ENCODE data around the gene BSDC1. TPM values are rescaled to one million over a fixed set of nuclear protein-coding genes. Genes with fewer than 3 reads are reported as not detected.

BSDC1 gene
- total and polyA plus RNA-seq, 2 donors (not counting 1 experiment from before 2014, with no cell fraction given) = 42.4 to 55.5 TPM

- Histone ChIP-seq H4K20me1 (ENCODE audit: control insufficient read depth, extremely low read depth, insufficient read depth, low read length) (no peaks in the 10 kb centered on the region), H3K9ac (ENCODE audit: insufficient read depth, low read length) (no peak overlapping the region), H2AFZ (ENCODE audit: low read length) (no peak overlapping the region), H3K79me2 (ENCODE audit: control insufficient read depth, insufficient read depth, low read length) (no peaks in the 10 kb centered on the region), H3K36me3 (ENCODE audit: control insufficient read depth, insufficient read depth, low read length) (no peaks in the 10 kb centered on the region), H3K4me1 (ENCODE audit: control insufficient read depth, extremely low read depth, insufficient read depth, low read length) (no peaks in the 10 kb centered on the region), H3K27me3 (ENCODE audit: control insufficient read depth, insufficient read depth, low read length) (peaks cover 20% of the 10 kb centered on the region), H3K4me2 (ENCODE audit: extremely low read depth, insufficient read depth, low read length) (no peak overlapping the region), H3K4me3 (replicated peaks in 1 of 4; ENCODE audit: control extremely low read depth in 1 of 4, insufficient read depth in 1 of 4, low read depth in 3 of 4, low read length in 4 of 4) (no peak overlapping the region), H3K27ac (ENCODE audit: insufficient read depth, low read length) (no peak overlapping the region), H3K9me3 (ENCODE audit: control insufficient read depth, insufficient read depth, low read depth, low read length) (no peaks in the 10 kb centered on the region)
- TF ChIP-seq EZH2 (IDR thresholded peaks at IDR 0.05; ENCODE audit: low read length, missing control alignments) (no peak), CTCF (conservative IDR thresholded peaks at IDR 0.05 in 1 of 2, IDR thresholded peaks at IDR 0.05 in 1 of 2; ENCODE audit: low read depth in 1 of 2, low read length in 2 of 2) (no peak)
- no peak for DNase-seq (ENCODE audit: low read depth in 2 of 2)
These were observed 27.5 kb upstream of the BSDC1 start for GRCh38 chr1:32421775-32422174.

- Histone ChIP-seq H3K4me3 (replicated peaks in 1 of 4; ENCODE audit: control extremely low read depth in 1 of 4, insufficient read depth in 1 of 4, low read depth in 3 of 4, low read length in 4 of 4) (no peak overlapping the region), H3K9ac (ENCODE audit: insufficient read depth, low read length) (no peak overlapping the region)
These were observed 20.1 kb upstream of the BSDC1 start for GRCh38 chr1:32414186-32414886.

More at GRCh38 chr1:32414186-32414886, 20.1 kb upstream of the BSDC1 start:
- Histone ChIP-seq H3K4me1 (ENCODE audit: control insufficient read depth, extremely low read depth, insufficient read depth, low read length) (no peaks in the 10 kb centered on the region), H3K4me2 (ENCODE audit: extremely low read depth, insufficient read depth, low read length) (no peak overlapping the region), H3K27ac (ENCODE audit: insufficient read depth, low read length) (no peak overlapping the region), H2AFZ (ENCODE audit: low read length) (no peak overlapping the region), H3K36me3 (ENCODE audit: control insufficient read depth, insufficient read depth, low read length) (no peaks in the 10 kb centered on the region), H3K27me3 (ENCODE audit: control insufficient read depth, insufficient read depth, low read length) (no peaks in the 10 kb centered on the region), H3K9me3 (ENCODE audit: control insufficient read depth, insufficient read depth, low read depth, low read length) (no peaks in the 10 kb centered on the region), H4K20me1 (ENCODE audit: control insufficient read depth, extremely low read depth, insufficient read depth, low read length) (no peaks in the 10 kb centered on the region), H3K79me2 (ENCODE audit: control insufficient read depth, insufficient read depth, low read length) (no peaks in the 10 kb centered on the region)
- no peak for DNase-seq (ENCODE audit: low read depth in 2 of 2)
- no peak for TF ChIP-seq EZH2 (IDR thresholded peaks at IDR 0.05; ENCODE audit: low read length, missing control alignments)
- TF ChIP-seq CTCF (conservative IDR thresholded peaks at IDR 0.05 in 1 of 2, IDR thresholded peaks at IDR 0.05 in 1 of 2; ENCODE audit: low read depth in 1 of 2, low read length in 2 of 2) = peak in 1 of 2 donors; percentile 0

Data from fibroblast of lung (primary cell).